Ectodermal cell (in vitro differentiated cells): Measurements from ENCODE around the gene GPR155.
"Not testable (repeated sequence)": the region's sequence is repeated elsewhere in the genome, so short reads cannot be mapped to it uniquely, and the experiment has no call there.

Source experiments
- H3K27ac ChIP-seq: 2 replicates; pipeline ENCODE4 v1.7.0; 2013; ENCODE audit warnings: mild to moderate bottlenecking, low read depth, low read length; ENCODE audit not compliant: insufficient read depth, poor library complexity, severe bottlenecking
- H3K27me3 ChIP-seq: 2 replicates; pipeline ENCODE4 v1.7.0; 2013; ENCODE audit warnings: mild to moderate bottlenecking, low read length; ENCODE audit not compliant: insufficient read depth, control insufficient read depth, poor library complexity, severe bottlenecking
- H3K36me3 ChIP-seq: one replicate; pipeline ENCODE4 v1.7.0; 2013; ENCODE audit warnings: low read length; ENCODE audit not compliant: control insufficient read depth, insufficient read depth
- H3K4me1 ChIP-seq: one replicate; pipeline ENCODE4 v1.7.0; 2013; ENCODE audit warnings: low read length; ENCODE audit not compliant: control insufficient read depth, insufficient read depth
- H3K4me3 ChIP-seq: 2 replicates; pipeline ENCODE4 v1.7.0; 2013; ENCODE audit warnings: low read depth, low read length, control low read depth; ENCODE audit not compliant: insufficient read depth
- H3K9me3 ChIP-seq: 2 replicates; pipeline ENCODE4 v1.7.0; 2013; ENCODE audit warnings: mild to moderate bottlenecking, low read length, moderate library complexity; ENCODE audit not compliant: control insufficient read depth
- WGBS, 2 experiments: methylation state at CpG; one replicate each; pipeline ENCODE4 v1.1.7; 2013; ENCODE audit warnings: missing lambda C conversion rate in 2 of 2; 5-methylcytosine and 5-hydroxymethylcytosine counted together

GPR155 gene

DNA sequence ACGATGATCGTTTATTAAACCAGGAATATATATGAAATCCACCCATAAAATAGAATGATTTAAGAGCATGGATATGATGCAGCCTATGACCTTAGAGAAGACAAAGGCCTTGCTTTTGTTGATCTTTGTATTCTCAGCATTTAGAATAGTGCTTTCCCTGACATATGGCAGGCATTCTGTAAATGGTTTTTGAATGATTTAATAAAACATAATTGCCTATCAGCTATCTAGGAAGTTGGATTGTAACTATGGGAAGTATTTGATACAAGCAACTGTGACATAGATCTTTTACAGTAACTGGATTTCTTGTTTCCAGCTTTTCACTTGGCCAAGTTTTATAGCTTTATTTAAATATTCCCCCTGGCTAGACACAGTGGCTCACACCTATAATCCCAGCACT, 5.1 kb upstream of the GPR155 start:
- H3K9me3 ChIP-seq = no peaks in the 10 kb centered on the region
- H3K36me3 ChIP-seq = no peaks in the 10 kb centered on the region
- H3K27me3 ChIP-seq = peaks cover 7% of the 10 kb centered on the region
- H3K4me1 ChIP-seq = no peaks in the 10 kb centered on the region
- WGBS, 2 experiments = no CpG with 5 or more reads among the region's 2 CpGs
- H3K27ac ChIP-seq = no peak overlapping the region
- no peak overlapping the region for H3K4me3 ChIP-seq

DNA sequence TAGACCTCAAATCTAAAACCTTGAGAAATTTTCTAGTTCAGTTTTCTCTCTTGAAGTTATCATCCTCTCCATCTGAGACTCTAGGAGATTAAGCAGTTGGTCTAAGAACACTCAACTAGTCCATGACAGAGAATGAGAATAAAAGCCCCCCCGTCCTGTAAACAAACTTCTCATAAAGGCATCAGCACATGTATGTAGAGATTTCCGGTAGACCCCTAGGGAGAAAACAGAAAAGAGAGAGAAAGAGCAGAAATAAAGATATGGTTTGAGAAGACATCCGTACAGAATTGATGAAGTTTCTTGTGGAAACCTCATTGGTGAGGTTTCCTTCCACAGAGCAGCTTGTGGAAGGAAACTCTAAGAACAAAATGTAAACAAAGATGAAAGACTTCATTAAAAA, 3.2 kb upstream of the GPR155 start:
- Histone ChIP-seq H3K4me3 (no peak overlapping the region), H3K4me1 (no peaks in the 10 kb centered on the region), H3K9me3 (no peaks in the 10 kb centered on the region), H3K27ac (no peak overlapping the region), H3K36me3 (no peaks in the 10 kb centered on the region), H3K27me3 (peaks cover 25% of the 10 kb centered on the region)
- WGBS, 2 experiments = 87 to 90% methylated on average over 2 to 3 of the region's 3 CpGs

DNA sequence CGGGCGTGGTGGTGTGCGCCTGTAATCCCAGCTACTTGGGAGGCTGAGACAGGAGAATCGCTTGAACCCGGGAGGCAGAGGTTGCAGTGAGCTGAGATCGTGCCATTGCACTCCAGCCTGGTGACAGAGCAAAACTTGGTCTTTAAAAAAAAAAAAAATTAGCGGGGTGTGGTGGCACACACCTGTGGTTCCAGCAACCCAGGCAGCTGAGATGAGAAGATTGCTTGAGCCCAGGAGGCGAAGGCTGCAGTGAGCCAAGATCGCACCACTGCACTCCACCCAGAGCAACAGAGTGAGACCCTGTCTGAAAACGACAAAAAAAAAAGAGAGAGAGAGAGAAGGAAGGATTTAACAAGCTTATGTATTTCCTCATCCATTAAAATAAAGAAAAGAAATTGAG, 2.7 kb upstream of the GPR155 start:
- H3K9me3 ChIP-seq, H3K36me3 ChIP-seq, H3K4me3 ChIP-seq, H3K4me1 ChIP-seq, H3K27ac ChIP-seq: not testable (repeated sequence)
- WGBS, 2 experiments = 93 to 97% methylated on average over 9 of the region's 10 CpGs
- peaks cover 30% of the 10 kb centered on the region for H3K27me3 ChIP-seq

DNA sequence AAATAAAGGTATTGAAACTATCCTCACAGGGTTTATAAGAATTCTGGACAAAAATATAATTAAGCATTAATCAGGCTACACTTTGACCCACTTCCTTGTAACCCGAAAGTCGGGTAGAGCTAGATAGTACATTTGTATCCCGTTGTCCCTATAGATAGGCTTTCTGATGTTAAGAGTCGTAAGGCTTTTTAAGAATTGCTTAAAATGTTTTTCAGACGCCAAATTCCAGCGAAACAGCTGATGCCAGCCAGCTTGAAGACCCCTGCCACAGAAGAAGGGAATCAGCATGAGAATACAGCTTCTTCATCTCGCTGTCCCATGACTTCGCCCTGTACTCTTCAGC, 962 bp upstream of the GPR155 start:
- peak overlapping the region; percentile 45 for H3K4me3 ChIP-seq
- H3K27ac ChIP-seq = no peak overlapping the region
- 94 to 96% methylated on average over 8 of the region's 8 CpGs for WGBS, 2 experiments
- no peaks in the 10 kb centered on the region for H3K9me3 ChIP-seq
- peaks cover 31% of the 10 kb centered on the region for H3K27me3 ChIP-seq
- no peaks in the 10 kb centered on the region for H3K4me1 ChIP-seq
- no peaks in the 10 kb centered on the region for H3K36me3 ChIP-seq

DNA sequence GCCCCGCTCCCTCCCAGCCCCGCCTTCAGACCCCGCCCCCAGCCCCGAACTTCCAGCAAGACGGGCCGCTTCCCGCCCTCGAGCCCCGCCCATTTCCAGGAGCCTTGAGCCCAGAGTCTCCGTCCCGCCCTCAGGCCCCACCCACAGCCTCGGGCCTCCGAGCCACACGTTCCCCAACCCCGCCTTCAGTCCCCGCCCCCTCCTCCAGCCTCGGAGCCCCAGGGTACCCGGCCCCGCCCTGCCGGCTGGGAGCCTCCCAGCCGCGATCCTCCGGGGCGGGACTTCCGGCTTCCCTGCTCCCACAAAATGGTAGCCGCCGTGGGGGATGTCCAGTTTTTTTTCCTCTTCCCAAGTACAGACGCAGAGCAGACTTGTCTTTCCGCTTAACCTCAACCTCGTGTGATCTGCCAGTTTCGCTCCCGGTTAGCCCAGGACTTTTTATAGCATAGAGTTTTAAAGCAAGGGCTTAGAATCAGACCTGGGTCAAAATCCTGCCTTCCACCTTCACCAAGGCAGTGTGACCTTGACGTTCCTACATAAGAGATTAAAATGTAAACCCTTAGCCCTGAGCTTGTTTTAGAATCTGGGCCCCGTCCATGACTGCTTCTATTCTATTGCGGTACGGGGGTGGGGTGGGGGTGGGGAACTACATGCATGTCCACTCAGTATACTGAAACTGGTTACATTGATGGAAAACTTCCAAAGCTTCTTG, 435 bp upstream of the GPR155 start:
- Histone ChIP-seq H3K4me1 (no peaks in the 10 kb centered on the region), H3K36me3 (no peaks in the 10 kb centered on the region), H3K9me3 (no peaks in the 10 kb centered on the region), H3K27me3 (peaks cover 31% of the 10 kb centered on the region), H3K27ac (no peak overlapping the region), H3K4me3 (peak overlapping the region; percentile 56)
- 8 to 9% methylated on average over 35 to 36 of the region's 36 CpGs for WGBS, 2 experiments

DNA sequence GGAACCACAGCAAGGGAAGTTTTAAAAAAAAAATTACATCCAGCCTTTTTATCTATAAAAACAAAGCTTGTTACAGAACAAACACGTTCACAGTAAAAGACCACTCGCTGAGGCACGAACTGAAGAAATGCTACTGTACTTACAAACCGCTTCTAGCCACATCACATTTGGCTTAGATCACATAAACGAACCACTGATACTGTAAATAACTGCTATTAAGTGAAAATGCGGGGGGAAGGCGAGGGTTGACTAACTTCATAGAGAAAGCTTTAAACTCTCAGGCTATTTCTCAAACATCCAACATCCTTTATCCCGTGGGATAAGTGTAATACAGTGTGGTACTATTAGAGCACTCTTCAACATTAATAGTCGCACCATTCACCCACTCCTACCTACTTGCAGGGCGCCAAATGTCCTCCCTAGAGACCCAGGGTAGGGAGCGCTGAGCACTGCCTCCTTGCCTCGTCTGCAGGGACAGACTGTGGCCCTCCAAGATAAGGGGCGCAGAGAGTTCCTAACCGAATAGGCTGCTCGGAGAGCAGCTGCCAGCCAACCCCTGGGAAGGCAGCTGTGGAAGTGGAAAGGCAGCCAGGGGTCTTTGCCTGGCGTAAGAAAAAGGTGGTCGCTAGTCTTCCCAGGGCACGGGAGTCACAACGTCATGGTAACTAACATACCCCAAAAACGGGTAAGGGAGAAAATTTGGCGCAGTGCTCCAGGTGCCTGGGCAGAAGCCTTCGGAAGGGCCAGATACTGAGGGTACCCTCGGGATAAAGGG, 854 bp downstream of the GPR155 start:
- Histone ChIP-seq H3K4me1 (no peaks in the 10 kb centered on the region), H3K9me3 (no peaks in the 10 kb centered on the region), H3K36me3 (no peaks in the 10 kb centered on the region), H3K27me3 (peaks cover 31% of the 10 kb centered on the region), H3K4me3 (peak overlapping the region; percentile 56), H3K27ac (no peak overlapping the region)
- 38 to 40% methylated on average over 22 of the region's 23 CpGs for whole genome bisulfite sequencing, 2 experiments

DNA sequence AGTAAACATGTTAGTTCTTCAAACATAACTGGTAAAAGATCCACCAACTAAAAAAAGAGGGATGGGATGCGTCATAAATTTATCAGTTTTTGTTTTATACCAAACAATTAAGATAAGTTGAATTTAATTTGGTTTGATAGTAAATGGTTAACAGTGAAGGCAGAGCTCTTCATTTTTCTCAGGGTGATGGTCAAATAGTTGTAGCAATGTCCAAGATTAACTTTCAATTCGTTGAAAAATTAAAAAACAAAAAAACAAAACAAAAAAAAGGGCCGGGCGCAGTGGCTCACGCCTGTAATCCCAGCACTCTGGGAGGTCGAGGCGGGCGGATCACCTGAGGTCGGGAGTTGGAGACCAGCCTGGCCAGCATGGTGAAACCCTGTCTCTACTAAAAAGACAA, 1.8 kb downstream of the GPR155 start:
- not testable (repeated sequence) for H3K4me1 ChIP-seq, H3K9me3 ChIP-seq, H3K36me3 ChIP-seq, H3K4me3 ChIP-seq, H3K27ac ChIP-seq
- WGBS, 2 experiments = 87 to 89% methylated on average over 8 to 9 of the region's 9 CpGs
- H3K27me3 ChIP-seq = peaks cover 26% of the 10 kb centered on the region

DNA sequence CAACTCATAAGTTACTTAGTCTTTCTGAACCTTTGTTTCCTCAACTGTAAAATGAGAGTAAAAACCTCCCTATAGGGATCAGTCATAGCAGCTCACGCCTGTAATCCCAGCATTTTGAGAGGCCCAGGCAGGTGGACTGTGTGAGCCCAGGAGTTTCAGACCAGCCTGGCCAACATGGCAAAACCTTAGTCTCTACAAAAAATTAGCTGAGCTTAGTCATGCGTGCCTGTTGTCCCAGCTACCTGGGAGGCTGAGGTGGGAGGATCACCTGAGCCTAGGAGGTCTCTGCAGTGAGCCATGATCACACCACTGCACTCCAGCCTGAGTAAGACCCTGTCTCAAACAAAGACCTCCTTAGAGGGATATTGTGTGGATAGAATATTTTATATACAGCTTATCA, 2.3 kb downstream of the GPR155 start:
- H3K9me3 ChIP-seq = no peaks in the 10 kb centered on the region
- H3K36me3 ChIP-seq = no peaks in the 10 kb centered on the region
- H3K4me3 ChIP-seq = no peak overlapping the region
- H3K27me3 ChIP-seq = peaks cover 24% of the 10 kb centered on the region
- H3K4me1 ChIP-seq = no peaks in the 10 kb centered on the region
- 92% methylated on average over 2 of the region's 2 CpGs for WGBS, 2 experiments
- H3K27ac ChIP-seq = no peak overlapping the region

DNA sequence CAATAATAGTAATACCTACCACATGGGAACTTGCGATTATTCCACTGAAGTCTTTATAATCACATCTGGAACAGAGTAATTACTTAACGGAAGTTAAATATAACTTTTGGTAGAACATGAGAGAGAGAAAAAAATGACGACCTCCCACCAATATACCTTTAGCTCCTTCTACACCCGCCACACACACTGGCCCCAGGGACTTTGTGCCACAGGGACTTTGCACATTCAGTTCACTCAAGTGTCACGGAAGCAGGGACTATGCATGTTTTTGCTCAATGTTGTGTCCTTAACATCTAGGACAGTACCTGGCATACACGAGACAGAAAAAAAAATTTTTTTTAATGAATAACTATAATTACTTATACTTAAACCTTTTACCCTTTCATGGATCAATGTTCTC, 4.0 kb downstream of the GPR155 start:
- Histone ChIP-seq H3K27ac (no peak overlapping the region), H3K27me3 (peaks cover 24% of the 10 kb centered on the region), H3K9me3 (no peaks in the 10 kb centered on the region), H3K36me3 (no peaks in the 10 kb centered on the region), H3K4me3 (no peak overlapping the region), H3K4me1 (no peaks in the 10 kb centered on the region)
- WGBS, 2 experiments = 88 to 99% methylated on average over 4 to 5 of the region's 6 CpGs

DNA sequence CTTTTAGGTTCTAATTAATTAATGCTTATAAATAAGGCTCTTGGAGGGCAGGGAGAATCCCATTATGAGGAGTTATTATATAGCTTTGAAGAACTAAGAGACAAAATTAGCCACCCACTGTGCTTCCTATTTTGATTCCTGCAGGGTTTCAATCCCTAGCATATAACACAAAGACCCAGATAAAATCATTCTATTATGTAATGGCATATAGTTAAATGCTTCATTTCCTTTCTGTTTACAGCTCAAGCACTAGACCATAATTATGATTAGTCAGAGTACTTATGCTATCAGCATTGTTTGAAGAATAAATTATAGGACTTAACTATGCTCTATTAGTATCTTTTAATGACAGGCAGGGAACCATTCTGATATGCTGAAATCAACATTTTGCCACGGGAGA, 9.1 kb downstream of the GPR155 start:
- H3K4me3 ChIP-seq = no peak overlapping the region
- no peaks in the 10 kb centered on the region for H3K4me1 ChIP-seq
- no peaks in the 10 kb centered on the region for H3K27me3 ChIP-seq
- H3K36me3 ChIP-seq = no peaks in the 10 kb centered on the region
- H3K9me3 ChIP-seq = no peaks in the 10 kb centered on the region
- 78 to 96% methylated on average over 1 of the region's 1 CpG for WGBS, 2 experiments
- no peak overlapping the region for H3K27ac ChIP-seq
